Measurements from ENCODE around the gene GP1BB.

DNA sequence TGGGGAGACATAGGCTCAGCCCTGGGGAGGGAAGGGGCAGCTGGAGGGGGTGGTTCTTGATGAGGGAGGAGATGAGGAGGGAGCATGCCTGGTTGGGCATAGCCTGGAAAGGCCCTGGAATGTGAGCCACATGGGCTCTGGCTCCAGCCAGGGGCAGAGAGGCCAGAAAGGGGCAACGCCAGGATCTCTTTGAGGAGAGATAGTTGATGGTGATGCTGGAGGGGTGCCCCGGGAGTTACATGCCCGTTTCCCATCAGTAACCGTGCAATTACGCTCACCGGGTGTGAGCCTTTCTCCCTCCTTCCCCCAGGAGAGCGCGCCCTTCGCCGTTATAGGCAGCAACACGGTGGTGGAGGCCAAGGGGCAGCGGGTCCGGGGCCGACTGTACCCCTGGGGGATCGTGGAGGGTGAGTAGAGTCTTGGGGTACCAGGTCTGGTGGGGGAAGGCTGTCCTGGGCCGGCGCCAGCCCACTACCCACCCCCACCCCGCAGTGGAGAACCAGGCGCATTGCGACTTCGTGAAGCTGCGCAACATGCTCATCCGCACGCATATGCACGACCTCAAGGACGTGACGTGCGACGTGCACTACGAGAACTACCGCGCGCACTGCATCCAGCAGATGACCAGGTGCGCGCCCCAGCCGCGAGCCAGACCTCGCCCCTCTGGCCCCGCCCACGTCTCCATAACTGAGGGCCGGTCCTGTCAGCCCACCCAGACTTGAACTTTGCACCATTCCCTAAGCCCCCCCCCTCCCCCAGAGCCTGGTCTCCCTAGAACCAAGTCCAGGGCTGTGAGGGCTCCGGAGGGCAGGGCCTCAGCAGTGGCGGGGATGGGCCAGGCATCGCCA lies 1.8 kb upstream of the GP1BB start:
- TF ChIP-seq, protein P1, sequence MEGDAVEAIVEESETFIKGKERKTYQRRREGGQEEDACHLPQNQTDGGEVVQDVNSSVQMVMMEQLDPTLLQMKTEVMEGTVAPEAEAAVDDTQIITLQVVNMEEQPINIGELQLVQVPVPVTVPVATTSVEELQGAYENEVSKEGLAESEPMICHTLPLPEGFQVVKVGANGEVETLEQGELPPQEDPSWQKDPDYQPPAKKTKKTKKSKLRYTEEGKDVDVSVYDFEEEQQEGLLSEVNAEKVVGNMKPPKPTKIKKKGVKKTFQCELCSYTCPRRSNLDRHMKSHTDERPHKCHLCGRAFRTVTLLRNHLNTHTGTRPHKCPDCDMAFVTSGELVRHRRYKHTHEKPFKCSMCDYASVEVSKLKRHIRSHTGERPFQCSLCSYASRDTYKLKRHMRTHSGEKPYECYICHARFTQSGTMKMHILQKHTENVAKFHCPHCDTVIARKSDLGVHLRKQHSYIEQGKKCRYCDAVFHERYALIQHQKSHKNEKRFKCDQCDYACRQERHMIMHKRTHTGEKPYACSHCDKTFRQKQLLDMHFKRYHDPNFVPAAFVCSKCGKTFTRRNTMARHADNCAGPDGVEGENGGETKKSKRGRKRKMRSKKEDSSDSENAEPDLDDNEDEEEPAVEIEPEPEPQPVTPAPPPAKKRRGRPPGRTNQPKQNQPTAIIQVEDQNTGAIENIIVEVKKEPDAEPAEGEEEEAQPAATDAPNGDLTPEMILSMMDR (IDR thresholded peaks at IDR 0.05): no peak
- no peak for TF ChIP-seq POLR2A (IDR thresholded peaks at IDR 0.05)
- no peak for TF ChIP-seq EP300 (IDR thresholded peaks at IDR 0.05)
- TF ChIP-seq POLR2AphosphoS5 (IDR thresholded peaks at IDR 0.05): no peak
